PC-3 (cell line): ENCODE data around the gene HACD1.

ENCODE experiments used
- EZH2 ChIP-seq: fragments of 300-600 bp; sonication (generic); IDR thresholded peaks from one replicate; pipeline ENCODE4 v1.6.1; 2017; ENCODE audit warnings: antibody characterized with exemption, mild to moderate bottlenecking, low read length; ENCODE audit not compliant: unreplicated experiment
- EZH2phosphoT487 ChIP-seq: fragments of 300-600 bp; sonication (generic); IDR thresholded peaks from 2 replicates; pipeline ENCODE4 v1.6.1; 2018; ENCODE audit warnings: mild to moderate bottlenecking, antibody characterized with exemption, low read length, borderline replicate concordance
- TF ChIP-seq, protein P1 (sequence below): fragments of 300-600 bp; sonication (generic); conservative IDR thresholded peaks from 2 replicates; pipeline ENCODE4 v1.5.1; 2017; ENCODE audit warnings: antibody characterized with exemption, low read depth, mild to moderate bottlenecking, low read length

DNA sequence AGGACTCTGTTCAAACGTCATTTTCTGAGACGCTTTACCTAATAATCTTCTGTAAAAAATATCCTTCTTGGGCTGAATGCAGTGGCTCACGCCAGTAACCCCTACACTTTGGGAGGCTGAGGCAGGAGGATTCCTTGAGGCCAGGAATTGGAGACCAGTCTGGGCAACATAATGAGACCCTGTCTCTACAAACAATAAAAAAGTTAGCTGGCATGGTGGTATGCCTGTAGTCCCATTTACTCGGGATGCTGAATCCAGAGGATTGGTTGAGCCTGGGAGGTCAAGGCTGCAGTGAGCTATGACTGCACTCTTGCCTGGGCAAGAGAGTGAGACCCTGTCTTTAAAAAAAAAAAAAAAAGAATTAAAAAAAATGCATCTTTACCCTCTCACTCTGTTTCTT lies 31.9 kb upstream of the HACD1 start:
- TF ChIP-seq EZH2, result no peak
- TF ChIP-seq, protein P1, sequence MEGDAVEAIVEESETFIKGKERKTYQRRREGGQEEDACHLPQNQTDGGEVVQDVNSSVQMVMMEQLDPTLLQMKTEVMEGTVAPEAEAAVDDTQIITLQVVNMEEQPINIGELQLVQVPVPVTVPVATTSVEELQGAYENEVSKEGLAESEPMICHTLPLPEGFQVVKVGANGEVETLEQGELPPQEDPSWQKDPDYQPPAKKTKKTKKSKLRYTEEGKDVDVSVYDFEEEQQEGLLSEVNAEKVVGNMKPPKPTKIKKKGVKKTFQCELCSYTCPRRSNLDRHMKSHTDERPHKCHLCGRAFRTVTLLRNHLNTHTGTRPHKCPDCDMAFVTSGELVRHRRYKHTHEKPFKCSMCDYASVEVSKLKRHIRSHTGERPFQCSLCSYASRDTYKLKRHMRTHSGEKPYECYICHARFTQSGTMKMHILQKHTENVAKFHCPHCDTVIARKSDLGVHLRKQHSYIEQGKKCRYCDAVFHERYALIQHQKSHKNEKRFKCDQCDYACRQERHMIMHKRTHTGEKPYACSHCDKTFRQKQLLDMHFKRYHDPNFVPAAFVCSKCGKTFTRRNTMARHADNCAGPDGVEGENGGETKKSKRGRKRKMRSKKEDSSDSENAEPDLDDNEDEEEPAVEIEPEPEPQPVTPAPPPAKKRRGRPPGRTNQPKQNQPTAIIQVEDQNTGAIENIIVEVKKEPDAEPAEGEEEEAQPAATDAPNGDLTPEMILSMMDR, result no peak
- no peak for TF ChIP-seq EZH2phosphoT487
